Activated naive CD4-positive, alpha-beta T cell treated with anti-CD3 and anti-CD28 coated beads, Interleukin-2, amount 50 U/mL, for 72 hours (primary cell): Measurements from ENCODE around the gene RUNX1. TPM values are rescaled to one million over a fixed set of nuclear protein-coding genes. Genes with fewer than 3 reads are reported as not detected.
A peak's percentile ranks its signal among the peaks of the same experiment; 100 is the strongest.
"Not testable (repeated sequence)": the region's sequence is repeated elsewhere in the genome, so short reads cannot be mapped to it uniquely, and the experiment has no call there.

ENCODE experiments used
- ATAC-seq, 2 donors: fragments of 150-1000 bp; cut with Tn5 transposase; 2 replicates each; pipeline ENCODE4 v1.10.0; 2021; ENCODE audit warnings: mild to moderate bottlenecking in 2 of 2, moderate library complexity in 2 of 2
- DNase-seq, 2 donors: peaks; one replicate each; pipeline ENCODE4 v3.0.0; 2021 to 2022; ENCODE audit warnings: low spot score in 2 of 2
- H3K27ac Mint-ChIP-seq, 2 donors: one replicate each; pipeline ENCODE4 v1.8.0; 2022; ENCODE audit warnings: mild to moderate bottlenecking in 2 of 2, mixed read lengths in 2 of 2
- H3K36me3 Mint-ChIP-seq, 2 donors: one replicate each; pipeline ENCODE4 v1.8.0; 2022; ENCODE audit warnings: mixed read lengths in 2 of 2
- H3K9me3 Mint-ChIP-seq, 2 donors: one replicate each; pipeline ENCODE4 v1.8.0; 2022; ENCODE audit warnings: mixed read lengths in 2 of 2
- total RNA-seq, 2 donors: library from RNA; stranded (reverse); gene quantifications; one replicate each; pipeline ENCODE4 v1.2.3, GENCODE V29; 2022

RUNX1 gene
- total RNA-seq, 2 donors from 2014 or later: 44.9 to 80.4 TPM

DNA sequence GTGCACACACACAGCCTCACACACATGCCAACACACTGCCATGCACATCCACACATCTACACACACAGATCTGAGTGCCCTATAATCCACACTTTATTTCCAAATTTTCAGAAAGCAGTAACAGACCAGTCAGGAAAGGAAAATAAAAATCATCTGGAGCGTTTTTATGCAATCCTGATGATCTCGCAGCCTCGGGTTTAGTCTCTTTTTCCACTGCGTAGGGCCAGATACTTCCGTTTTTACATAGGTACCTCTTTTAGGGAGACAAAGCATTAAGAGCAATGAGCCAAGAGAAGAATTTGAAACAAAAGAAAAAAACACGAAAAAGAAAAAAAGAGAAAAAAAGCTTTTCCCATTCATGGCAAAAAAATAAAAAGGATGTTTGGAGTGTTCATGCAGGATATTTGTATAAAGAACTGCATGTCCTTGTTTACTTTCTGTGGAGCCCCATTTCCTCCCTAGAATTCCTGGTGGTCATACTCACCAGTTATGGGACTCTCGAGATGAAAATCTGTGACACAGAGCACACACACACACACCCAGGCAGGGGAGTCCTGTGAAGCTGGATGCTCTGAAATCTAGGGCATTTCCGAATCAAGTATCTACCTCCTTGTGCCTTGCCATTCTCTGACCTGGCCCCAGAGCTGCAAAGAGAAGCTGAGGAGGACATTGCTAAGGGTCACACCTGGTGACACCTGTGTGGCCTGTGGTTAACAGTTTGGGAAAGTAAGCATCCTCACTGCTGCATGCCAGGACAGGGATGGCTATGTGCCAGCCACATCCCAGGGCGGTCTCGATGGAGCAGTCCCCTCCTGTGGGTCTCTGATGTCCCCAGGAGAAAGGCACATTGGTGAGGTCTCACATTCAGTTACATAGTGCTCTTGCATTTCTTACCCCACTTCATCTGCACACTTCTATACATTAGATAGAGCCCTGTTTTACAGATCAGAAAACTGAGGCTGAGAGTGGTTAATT lies 83.6 kb downstream of the RUNX1 start:
- ATAC-seq: no peak
- no peak for DNase-seq

DNA sequence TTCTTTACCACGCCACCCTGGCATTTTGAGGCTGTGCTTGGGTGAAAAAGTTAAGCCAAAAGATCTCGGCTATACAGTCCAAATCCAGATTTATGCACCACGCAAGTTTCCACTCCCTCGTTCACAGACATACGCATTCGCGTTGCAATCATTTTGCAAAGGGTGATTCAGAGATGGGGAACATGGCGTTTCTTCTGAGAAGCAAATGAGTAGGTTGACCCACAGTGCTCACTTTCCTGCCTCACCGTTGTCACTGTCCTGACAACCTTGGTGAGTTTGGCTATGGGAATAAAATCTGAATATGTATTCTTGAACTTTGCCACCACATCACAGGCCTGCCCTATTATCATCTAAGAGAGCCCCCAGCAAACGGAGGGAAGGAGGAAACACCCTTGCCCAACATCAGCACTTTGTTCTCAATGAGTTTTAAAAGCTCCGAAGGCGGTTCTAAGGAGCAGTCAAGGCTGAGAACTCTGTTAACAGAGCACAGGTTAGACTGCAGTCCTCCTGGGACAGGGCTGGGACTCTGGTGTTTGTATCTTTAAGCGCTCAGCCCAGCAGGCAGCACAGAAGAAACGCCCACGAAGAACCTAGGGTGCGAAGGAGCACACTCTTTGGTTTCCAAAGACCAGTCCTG lies 86.4 kb downstream of the RUNX1 start:
- Mint-ChIP-seq H3K36me3 (peaks cover 5 to 26% of the 10 kb centered on the region in 2 donors), H3K9me3 (no peaks in the 10 kb centered on the region), H3K27ac (peak overlapping the region; percentile 95 to 98)
- DNase-seq (peak in 1 of 2 donors; percentile 64), ATAC-seq (peak; percentile 45 to 74)

More for the DNA sequence above, 83.6 kb downstream of the RUNX1 start:
- H3K27ac Mint-ChIP-seq: peak overlapping the region in 1 of 2 donors; percentile 5
- H3K9me3 Mint-ChIP-seq: peaks cover 0 to 5% of the 10 kb centered on the region in 2 donors
- H3K36me3 Mint-ChIP-seq: peaks cover 5 to 25% of the 10 kb centered on the region in 2 donors

DNA sequence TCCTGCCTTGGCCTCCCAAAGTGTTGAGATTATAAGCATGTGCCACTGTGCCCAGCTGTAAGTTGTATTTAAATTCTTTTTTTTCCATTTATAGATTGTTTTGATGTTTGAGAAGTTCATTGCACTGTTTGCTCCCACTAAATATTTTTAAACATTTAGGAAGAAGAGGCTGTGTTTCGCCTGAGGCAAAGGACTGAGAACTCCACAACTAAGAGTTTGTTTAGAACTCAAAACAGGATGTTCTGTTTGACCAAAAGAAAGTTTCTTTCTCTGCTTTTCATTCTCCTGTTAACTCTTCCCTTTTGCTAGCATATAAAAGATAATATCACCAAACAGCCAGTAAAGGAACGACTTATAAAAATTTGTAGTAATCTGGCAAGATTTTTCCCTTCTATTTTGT lies 87.0 kb downstream of the RUNX1 start:
- Mint-ChIP-seq H3K27ac (peak overlapping the region; percentile 95 to 98), H3K36me3 (peaks cover 5 to 26% of the 10 kb centered on the region in 2 donors), H3K9me3 (no peaks in the 10 kb centered on the region)
- DNase-seq (no peak), ATAC-seq (no peak)

DNA sequence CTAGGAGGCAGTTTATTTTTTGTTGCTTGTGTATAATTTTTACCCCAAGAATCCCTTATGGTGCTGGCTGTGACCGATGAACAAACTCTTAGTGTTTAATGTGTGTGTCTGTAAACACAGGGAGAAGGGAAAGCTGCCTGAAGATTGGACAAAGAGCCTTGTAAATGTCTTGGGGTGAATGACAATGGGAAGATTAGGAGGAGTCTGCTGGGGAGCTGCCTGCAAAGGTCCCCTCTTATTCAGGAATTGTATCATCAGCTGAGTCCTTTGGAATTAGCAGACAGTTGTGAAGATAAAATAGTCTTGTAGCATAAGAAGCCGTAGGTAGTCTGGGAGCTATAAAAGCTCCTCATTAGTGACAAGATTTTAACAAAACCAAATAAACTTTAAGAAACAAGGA lies 88.4 kb downstream of the RUNX1 start:
- no peak for DNase-seq
- no peak for ATAC-seq
- Mint-ChIP-seq H3K36me3 (peaks cover 15 to 38% of the 10 kb centered on the region in 2 donors), H3K9me3 (peaks cover 5 to 6% of the 10 kb centered on the region in 2 donors), H3K27ac (no peak overlapping the region)

DNA sequence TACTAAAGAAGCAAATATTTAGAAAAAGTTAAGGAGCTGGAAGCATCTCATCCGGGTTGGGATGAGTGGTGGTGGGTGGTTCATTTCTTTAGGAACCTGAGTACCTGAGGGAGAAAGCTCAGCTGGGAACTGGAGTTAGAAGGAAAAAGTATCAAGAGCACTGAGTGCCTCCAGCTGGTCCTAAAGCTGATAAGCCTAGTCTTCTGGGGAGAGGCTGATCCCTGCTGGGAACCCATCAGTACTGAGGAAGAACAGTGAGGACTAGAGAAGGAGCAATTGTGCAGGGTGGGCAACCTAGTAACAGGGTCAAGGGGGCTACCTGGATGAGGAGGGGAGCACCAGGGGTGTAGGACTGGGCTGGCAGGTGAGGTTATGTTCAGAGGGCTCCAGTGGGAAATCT lies 89.5 kb downstream of the RUNX1 start:
- H3K36me3 Mint-ChIP-seq: peaks cover 26 to 39% of the 10 kb centered on the region in 2 donors
- peaks cover 5 to 6% of the 10 kb centered on the region in 2 donors for H3K9me3 Mint-ChIP-seq
- ATAC-seq: no peak
- H3K27ac Mint-ChIP-seq: peak overlapping the region in 1 of 2 donors; percentile 24
- no peak for DNase-seq

DNA sequence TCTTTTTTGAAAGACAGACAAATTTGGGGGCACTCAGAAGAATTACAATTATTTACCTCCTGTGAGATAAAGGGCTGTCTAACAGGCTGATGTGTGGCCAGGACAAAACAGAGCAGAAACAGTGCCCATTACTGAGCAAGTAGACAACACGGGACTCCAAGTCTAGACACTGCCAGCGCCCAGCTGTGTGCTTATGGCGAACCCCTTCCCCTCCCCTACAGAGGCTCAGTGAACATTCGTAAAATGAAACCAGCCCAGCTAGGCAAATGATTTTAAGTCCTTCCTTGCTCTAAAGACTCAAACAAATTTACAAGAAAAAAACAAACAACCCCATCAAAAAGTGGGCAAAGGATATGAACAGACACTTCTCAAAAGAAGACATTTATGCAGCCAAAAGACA lies 91.1 kb downstream of the RUNX1 start:
- Mint-ChIP-seq H3K27ac (peak overlapping the region in 1 of 2 donors; percentile 80), H3K9me3 (peaks cover 5 to 6% of the 10 kb centered on the region in 2 donors), H3K36me3 (peaks cover 32 to 33% of the 10 kb centered on the region in 2 donors)
- DNase-seq (no peak), ATAC-seq (no peak)

GRCh38 chr21:34956416-34957316 lies 92.4 kb downstream of the RUNX1 start:
- DNase-seq (no peak), ATAC-seq (no peak)
- Mint-ChIP-seq H3K27ac (peak overlapping the region; percentile 34 to 68), H3K36me3 (peaks cover 32 to 33% of the 10 kb centered on the region in 2 donors), H3K9me3 (peaks cover 5 to 6% of the 10 kb centered on the region in 2 donors)

DNA sequence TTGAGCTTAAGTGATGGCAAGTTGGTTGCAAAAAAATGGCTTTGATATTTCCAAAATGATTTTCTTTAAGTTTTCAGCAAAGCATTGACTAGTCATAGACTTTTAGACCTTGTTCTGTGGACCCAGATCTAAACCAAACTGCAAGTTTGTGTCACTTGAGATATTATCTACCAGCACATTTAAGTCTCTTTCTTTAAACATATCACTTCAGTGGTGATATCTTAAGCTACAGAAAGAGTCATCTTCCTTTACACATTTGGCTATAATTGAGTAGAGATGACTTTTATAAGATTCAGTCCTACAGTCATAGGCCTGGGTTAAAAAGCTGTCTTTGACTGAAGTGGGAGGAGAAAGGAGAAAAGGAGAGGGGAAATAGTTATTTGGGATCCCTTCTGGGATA lies 95.2 kb downstream of the RUNX1 start:
- ATAC-seq: peak in 1 of 2 donors; percentile 30
- Mint-ChIP-seq H3K36me3 (peaks cover 23 to 33% of the 10 kb centered on the region in 2 donors), H3K9me3 (peaks cover 5 to 6% of the 10 kb centered on the region in 2 donors), H3K27ac (peak overlapping the region in 1 of 2 donors; percentile 51)
- DNase-seq: no peak

DNA sequence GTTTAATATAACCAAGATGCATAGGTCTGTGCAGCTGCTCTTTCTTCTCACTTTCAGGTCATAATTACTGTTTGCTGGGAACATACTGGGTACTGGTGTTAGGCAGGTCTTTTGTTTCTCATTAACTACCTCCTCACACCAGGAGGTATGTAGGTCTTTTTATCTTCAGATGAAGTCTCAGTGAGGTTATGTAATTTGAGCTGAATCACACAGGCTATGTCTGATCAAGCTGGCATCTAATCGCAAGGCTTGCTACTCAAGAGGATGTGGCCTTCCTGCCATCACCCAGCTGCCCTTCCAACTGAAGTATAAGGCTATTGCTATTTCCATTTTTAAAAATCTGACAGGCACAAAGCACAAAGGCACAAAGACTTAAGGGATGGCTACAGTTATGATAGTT lies 96.4 kb downstream of the RUNX1 start:
- Mint-ChIP-seq H3K9me3 (peaks cover 5 to 6% of the 10 kb centered on the region in 2 donors), H3K36me3 (peaks cover 17 to 33% of the 10 kb centered on the region in 2 donors), H3K27ac (peak overlapping the region in 1 of 2 donors; percentile 51)
- DNase-seq: no peak
- peak in 1 of 2 donors; percentile 13 for ATAC-seq

DNA sequence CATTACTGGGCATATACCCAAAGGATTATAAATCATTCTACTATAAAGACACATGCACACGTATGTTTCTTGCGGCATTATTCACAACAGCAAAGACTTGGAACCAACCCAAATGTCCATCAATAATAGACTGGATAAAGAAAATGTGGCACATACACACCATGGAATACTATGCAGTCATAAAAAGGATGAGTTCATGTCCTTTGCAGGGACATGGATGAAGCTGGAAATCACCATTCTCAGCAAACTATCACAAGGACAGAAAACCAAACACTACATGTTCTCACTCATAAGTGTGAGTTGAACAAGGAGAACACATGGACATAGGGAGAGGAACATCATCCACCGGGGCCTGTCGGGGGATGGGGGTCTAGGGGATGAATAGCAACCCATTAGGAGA lies 97.2 kb downstream of the RUNX1 start:
- H3K9me3 Mint-ChIP-seq, DNase-seq, H3K27ac Mint-ChIP-seq, ATAC-seq: not testable (repeated sequence)
- peaks cover 15 to 31% of the 10 kb centered on the region in 2 donors for H3K36me3 Mint-ChIP-seq

DNA sequence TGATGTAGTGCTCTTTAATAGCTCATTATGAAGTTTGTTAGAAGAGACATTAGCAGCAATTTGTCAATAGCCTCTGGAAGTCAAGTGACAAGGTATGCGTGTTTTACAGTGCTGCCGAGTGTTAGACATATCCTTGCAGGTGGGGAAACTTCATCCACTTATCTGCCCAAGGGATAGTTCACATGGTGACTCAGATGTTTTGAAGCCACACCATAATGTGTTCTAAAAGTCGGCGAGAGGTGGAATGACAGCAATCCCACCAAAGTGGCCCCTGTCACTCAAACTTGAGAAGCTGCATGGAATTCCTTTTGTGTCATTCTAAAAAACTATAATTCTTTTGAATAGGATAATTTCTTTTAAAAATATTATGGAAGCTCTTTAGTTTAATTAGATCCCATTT lies 98.1 kb downstream of the RUNX1 start:
- Mint-ChIP-seq H3K9me3 (peaks cover 4% of the 10 kb centered on the region in 2 donors), H3K27ac (no peak overlapping the region), H3K36me3 (peaks cover 11 to 31% of the 10 kb centered on the region in 2 donors)
- DNase-seq: no peak
- ATAC-seq: no peak

GRCh38 chr21:34949499-34949898 lies 99.6 kb downstream of the RUNX1 start:
- DNase-seq (no peak), ATAC-seq (no peak)
- Mint-ChIP-seq H3K27ac (peak overlapping the region in 1 of 2 donors; percentile 98), H3K9me3 (peaks cover 5 to 9% of the 10 kb centered on the region in 2 donors), H3K36me3 (peaks cover 8 to 20% of the 10 kb centered on the region in 2 donors)

GRCh38 chr21:34949030-34949429 lies 100.1 kb downstream of the RUNX1 start:
- H3K36me3 Mint-ChIP-seq: peaks cover 8 to 15% of the 10 kb centered on the region in 2 donors
- peak overlapping the region in 1 of 2 donors; percentile 98 for H3K27ac Mint-ChIP-seq
- no peak for ATAC-seq
- H3K9me3 Mint-ChIP-seq: peaks cover 5 to 9% of the 10 kb centered on the region in 2 donors
- no peak for DNase-seq

GRCh38 chr21:34948157-34948556 lies 100.9 kb downstream of the RUNX1 start:
- DNase-seq (no peak), ATAC-seq (no peak)
- Mint-ChIP-seq H3K36me3 (peaks cover 8% of the 10 kb centered on the region in 2 donors), H3K9me3 (peaks cover 5 to 9% of the 10 kb centered on the region in 2 donors), H3K27ac (peak overlapping the region; percentile 92 to 98)

GRCh38 chr21:34946916-34947534 lies 102.1 kb downstream of the RUNX1 start:
- DNase-seq: no peak
- Mint-ChIP-seq H3K9me3 (peaks cover 5 to 9% of the 10 kb centered on the region in 2 donors), H3K27ac (peak overlapping the region; percentile 98 to 99), H3K36me3 (peaks cover 8% of the 10 kb centered on the region in 2 donors)
- peak; percentile 67 to 71 for ATAC-seq
